Measurements from ENCODE around the gene ATF1.

ATF1 gene

GRCh38 chr12:50763639-50764285 lies at the start of gene ATF1:
Gene ATF1, plus strand, starts transcription at chr12:50764101. Its CDS starts 16,045 bp downstream, at chr12:50780146.
- peak; percentile 95 for DNase-seq (ENCODE audit: low spot score)

DNA sequence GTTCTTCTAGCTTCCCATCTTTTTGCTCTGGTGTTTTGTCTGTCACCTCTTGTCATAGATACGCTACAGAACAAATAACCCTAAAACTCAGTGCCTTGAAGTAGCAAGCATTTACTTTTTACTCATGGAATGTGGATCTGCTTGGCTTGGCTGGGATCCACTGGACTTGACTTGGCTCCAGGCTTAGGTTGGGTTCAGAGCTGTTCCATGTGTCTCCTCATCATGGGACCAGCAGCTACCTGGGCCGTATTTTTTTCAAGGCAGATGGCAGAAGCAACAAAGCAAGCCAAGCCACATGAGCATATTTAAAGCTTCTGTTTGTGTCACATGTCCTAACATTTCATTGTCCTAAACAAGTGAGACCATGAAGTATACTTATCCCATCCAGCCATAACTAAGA lies 48.7 kb upstream of the ATF1 start:
- peak; percentile 10 for DNase-seq (ENCODE audit: low spot score)

DNA sequence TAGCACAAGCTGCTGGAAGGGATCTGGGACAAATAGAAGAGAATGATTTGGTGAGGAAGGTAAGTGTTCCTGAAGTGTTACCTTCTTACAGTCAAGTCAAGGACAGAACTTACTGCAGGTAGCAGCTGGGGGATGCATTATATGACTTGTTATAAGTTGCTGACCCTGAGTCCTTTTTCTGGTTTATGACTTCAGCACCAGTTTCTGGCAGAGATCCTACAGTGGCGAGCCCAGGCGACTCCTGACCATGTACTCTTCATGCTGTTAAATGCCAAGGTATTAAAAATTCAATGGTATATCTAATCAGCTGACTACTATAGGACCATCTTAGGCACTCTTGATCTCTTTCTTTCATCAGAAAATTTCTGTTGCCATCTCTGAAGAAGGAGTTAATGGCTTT lies 45.1 kb upstream of the ATF1 start:
- DNase-seq (ENCODE audit: low spot score): no peak

DNA sequence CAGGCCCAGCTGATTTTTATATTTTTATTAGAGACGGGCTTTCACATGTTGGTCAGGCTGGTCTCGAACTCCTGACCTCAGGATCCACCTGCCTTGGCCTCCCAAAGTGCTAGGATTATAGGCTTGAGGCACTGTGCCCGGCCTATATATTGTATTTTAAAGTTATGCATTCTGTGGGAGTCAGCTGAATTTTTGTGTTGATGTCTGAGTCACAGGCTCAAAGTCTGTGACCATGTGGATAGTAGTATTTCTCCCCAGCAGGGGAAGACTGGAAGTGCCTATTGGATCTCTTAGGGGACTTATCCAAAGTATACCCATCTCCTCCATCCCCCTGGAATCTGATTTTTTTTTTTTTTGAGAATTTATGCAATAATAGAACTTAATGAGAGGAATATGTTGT lies 43.8 kb upstream of the ATF1 start:
- peak; percentile 36 for DNase-seq (ENCODE audit: low spot score)

DNA sequence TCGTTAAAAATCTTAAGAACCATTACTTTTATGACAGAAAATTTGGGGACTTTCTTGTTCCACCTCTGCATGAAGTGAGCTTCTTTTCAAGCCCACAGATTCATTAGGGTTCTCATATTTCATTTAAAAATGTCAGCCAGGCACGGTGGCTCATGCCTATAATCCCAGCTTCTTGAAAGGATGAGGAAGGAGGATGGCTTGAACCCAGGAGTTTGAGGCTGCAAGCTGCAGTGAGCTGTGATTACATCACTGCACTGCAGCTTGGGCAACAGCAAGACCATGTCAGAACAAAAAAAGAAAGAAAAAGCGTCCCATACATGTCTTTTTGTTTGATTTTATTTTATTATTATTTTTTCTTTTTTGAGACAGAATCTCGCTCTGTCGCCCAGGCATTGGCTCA lies 43.4 kb upstream of the ATF1 start:
- DNase-seq (ENCODE audit: low spot score): no peak

DNA sequence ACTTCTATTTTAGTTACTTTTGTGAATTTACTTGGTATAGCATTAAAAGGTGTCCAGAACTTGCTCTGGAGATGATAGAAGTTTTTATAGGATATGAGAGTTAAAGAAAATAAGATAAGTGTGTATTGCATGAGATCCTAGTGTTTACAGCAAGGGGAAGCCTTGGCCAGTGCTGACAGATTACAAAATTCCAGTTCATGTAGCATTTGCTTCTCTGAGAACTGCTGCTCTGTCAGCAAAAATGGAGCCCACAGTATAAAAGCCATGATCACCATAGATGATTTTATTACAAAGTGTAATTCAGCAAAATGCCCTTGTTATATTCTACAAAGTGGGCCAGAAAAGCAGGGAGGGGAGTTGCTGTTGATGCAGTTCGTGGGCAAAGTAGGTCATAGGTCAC lies 40.0 kb upstream of the ATF1 start:
- no peak for DNase-seq (ENCODE audit: low spot score)

DNA sequence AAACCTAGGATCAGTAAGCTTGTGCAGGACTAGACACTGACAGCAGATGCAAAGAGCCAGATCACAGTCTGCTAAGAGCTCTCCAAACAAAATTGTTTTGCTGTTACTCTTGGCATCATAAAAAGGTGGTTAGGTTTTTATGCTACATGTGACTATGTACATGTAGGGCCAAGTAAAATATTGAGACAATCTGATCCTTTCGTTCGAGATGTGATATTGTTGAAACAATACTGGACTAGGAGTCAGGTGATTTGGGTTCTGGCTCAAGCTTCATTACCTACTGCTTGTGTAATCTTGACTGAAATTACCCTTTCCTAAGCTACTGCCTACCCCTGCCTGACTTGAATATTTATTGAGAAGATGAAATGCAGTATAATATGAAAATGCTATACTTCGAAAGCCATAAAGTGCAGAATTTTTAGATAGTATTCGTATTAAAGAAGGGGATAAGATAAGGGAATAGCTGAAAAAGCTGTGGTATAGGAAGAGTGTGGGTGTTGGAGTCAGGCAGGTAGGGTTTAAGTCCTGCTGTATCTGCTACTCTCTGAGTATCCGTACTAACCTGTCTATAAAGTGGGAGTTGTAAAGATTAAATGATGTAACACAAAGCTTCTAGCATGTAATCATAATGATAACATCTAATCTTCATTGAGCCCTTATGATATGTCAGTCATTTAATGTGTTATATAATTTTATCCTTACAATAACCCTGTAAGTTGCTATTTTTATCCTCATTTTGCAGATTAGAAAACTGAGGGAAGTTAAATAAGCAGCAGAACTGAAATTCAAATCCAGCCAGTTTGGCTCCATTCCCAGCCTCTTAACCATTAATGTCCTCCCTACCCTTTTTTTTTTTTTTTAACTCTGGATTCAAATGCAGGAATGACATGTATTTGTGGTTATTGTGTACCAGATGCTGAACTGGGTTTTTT lies 38.6 kb upstream of the ATF1 start:
- DNase-seq (ENCODE audit: low spot score): peak; percentile 25

DNA sequence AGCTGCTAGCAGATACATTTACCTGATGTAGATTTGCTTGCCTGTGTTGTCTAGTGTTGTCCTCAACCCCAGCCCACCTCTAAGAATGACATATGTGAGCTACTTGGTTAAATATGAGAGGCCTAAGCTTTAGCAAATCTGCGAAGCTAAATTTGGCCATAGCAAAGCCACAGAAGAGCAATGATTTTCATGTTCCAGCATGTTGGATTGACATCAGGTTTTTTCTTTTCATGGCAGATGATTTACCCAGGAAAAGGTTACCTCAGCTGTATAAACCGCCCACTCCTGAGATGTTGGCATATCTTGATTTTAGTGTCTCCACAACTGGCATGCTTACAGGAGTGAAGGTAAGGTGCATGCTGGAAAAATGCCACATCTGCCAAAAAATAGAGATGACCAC lies 36.4 kb upstream of the ATF1 start:
- no peak for DNase-seq (ENCODE audit: low spot score)

GRCh38 chr12:50728417-50728816 lies 35.5 kb upstream of the ATF1 start:
- DNase-seq (ENCODE audit: low spot score): no peak

DNA sequence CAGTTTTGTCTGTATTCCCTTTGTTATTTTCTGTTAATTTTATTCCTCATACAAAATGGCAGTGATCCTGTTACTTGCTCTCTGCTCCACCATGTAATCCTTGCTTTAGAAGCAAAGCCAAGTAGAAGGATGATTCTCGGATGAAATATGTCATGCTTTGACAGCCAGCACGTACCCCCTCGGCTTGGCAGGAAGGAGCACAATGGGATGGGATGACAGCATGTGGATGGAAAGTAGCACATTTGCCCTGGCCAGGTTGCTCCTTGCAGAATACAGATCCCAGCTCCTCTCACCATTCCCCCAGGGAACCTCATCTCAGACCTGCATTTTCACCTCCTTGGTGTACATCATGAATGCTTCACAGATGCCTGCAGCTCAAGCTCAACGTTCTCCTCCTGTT lies 35.1 kb upstream of the ATF1 start:
- no peak for DNase-seq (ENCODE audit: low spot score)

GRCh38 chr12:50732591-50732990 lies 31.3 kb upstream of the ATF1 start:
- peak; percentile 90 for DNase-seq (ENCODE audit: low spot score)

DNA sequence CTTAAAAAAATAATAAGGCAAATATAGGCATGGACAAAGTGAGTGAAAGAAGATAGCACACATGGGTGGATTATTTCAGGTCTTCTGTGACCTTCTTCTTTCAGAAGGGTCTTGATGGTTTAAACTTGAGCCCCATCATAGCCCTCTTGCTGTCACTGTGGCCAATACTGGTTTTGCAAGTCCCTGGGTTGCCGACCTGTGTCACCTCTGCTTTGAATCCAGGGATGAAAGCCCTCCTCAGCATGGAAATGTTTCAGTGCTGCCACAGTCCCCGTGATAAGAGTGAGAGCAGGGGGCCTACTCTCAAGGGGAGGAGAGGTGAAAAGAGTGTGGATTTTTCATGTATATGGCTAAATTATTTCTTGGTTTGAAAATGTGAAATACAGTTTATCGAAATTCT lies 30.2 kb upstream of the ATF1 start:
- no peak for DNase-seq (ENCODE audit: low spot score)

- peak; percentile 37 for DNase-seq (ENCODE audit: low spot score)
Observed at GRCh38 chr12:50734409-50735263, 29.3 kb upstream of the ATF1 start.

DNA sequence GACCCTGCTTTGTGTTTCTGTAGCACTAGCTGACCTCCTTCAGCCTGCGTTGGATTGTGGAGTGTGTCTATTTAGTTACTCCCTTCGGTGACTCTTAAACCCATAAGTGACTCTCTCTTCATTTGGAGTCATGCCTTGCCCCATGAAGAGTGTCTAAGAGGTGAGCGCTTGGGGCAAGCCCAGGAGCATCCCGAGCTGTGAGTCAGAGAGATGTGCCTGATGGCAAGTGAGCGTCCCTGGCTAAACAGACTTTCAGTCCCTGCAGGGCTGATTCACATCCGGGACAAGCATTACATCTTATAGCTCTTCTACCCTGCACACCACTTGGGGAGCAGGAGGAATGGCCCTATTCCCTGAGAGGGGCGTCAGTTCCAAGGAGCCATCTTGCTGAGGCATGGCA lies 24.3 kb upstream of the ATF1 start:
- no peak for DNase-seq (ENCODE audit: low spot score)

- DNase-seq (ENCODE audit: low spot score): no peak
Observed at GRCh38 chr12:50740307-50740706, 23.6 kb upstream of the ATF1 start.

GRCh38 chr12:50742776-50743175 lies 21.1 kb upstream of the ATF1 start:
- no peak for DNase-seq (ENCODE audit: low spot score)

GRCh38 chr12:50745861-50746260 lies 18.0 kb upstream of the ATF1 start:
- no peak for DNase-seq (ENCODE audit: low spot score)

- DNase-seq (ENCODE audit: low spot score): no peak
Observed at GRCh38 chr12:50746431-50746830, 17.5 kb upstream of the ATF1 start.

GRCh38 chr12:50747817-50748216 lies 16.1 kb upstream of the ATF1 start:
- no peak for DNase-seq (ENCODE audit: low spot score)

DNA sequence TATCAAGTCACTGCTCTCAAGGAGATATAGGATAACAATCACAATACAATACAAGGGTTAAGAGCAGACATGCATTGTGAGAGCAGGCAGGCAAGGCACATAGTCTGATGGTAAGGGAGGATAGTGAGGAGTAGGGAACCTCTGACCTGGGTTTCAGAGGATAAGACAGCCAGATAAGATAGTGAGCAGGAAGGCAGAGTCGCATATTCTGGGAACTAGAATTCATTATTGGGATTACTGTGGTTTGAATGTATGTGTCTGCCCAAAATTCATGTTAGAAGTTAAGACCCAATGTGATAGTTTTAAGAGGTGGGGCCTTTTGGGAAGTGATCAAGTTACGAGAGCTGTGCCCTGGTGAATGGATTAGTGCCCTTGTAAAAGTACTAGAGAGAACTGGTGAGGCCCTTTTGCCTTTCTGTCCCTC lies 14.4 kb upstream of the ATF1 start:
- DNase-seq (ENCODE audit: low spot score): no peak

DNA sequence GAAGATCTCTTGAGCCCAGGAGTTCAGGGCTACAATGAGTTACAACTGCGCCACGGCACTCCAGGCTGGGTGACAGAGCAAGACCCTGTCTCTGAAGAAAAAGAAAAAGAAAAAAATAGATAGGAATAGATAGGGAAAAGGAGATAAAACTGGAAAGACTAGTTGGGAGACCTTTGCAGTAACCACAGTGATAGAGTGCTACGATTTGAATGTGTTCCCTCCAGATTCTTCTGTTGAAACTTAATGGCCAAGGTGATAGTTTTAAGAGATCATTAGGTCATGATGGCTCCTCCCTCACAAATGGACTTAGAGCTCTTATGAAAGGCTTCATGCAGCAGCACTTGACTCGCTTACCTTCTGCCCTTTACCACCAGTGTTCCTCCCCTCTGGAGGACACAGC lies 13.5 kb upstream of the ATF1 start:
- no peak for DNase-seq (ENCODE audit: low spot score)

GRCh38 chr12:50751948-50752721 lies 11.8 kb upstream of the ATF1 start:
- no peak for DNase-seq (ENCODE audit: low spot score)

Measured in AG08395 (cell line).